Smooth muscle cell (in vitro differentiated cells): ENCODE results near the gene POC1B. TPM values are rescaled to one million over a fixed set of nuclear protein-coding genes. Genes with fewer than 3 reads are reported as not detected.

Experiments used
- DNase-seq: peaks from one replicate; lab custom pipeline; 2025; ENCODE audit not compliant: unreplicated experiment; lab: John Stamatoyannopoulos, UW
- H2AFZ ChIP-seq: fragments of 200-600 bp; sonication (generic); 2 replicates; pipeline ENCODE4 v1.6.0; 2016; ENCODE audit warnings: antibody characterized with exemption, low read depth, mild to moderate bottlenecking
- H3F3A ChIP-seq: fragments of 200-600 bp; sonication (generic); 2 replicates; pipeline ENCODE4 v1.6.0; 2017; ENCODE audit warnings: antibody characterized with exemption, low read depth
- H3K27ac ChIP-seq: fragments of 200-600 bp; sonication (generic); 2 replicates; pipeline ENCODE4 v1.5.1; 2016; ENCODE audit warnings: low read depth, mild to moderate bottlenecking
- H3K27me3 ChIP-seq: fragments of 200-600 bp; sonication (generic); 2 replicates; pipeline ENCODE4 v1.6.1; 2016; ENCODE audit warnings: low read depth, mild to moderate bottlenecking
- H3K36me3 ChIP-seq: fragments of 200-600 bp; sonication (generic); 2 replicates; pipeline ENCODE4 v1.5.1; 2016; ENCODE audit warnings: low read depth
- H3K4me1 ChIP-seq: fragments of 200-600 bp; sonication (generic); 2 replicates; pipeline ENCODE4 v1.5.1; 2016; ENCODE audit warnings: low read depth
- H3K4me2 ChIP-seq: fragments of 200-600 bp; sonication (generic); 2 replicates; pipeline ENCODE4 v1.6.0; 2016; ENCODE audit warnings: mild to moderate bottlenecking
- H3K4me3 ChIP-seq: fragments of 200-600 bp; sonication (generic); 2 replicates; pipeline ENCODE4 v1.5.1; 2016; ENCODE audit warnings: mild to moderate bottlenecking
- H3K79me2 ChIP-seq: fragments of 200-600 bp; sonication (generic); 2 replicates; pipeline ENCODE4 v1.6.0; 2016; ENCODE audit warnings: low read depth, mild to moderate bottlenecking
- H3K9ac ChIP-seq: fragments of 200-600 bp; sonication (generic); 2 replicates; pipeline ENCODE4 v1.6.0; 2016; ENCODE audit warnings: low read depth
- H3K9me3 ChIP-seq: fragments of 200-600 bp; sonication (generic); replicated peaks from 2 replicates; pipeline ENCODE4 v1.5.1; 2016; ENCODE audit warnings: low read depth
- H4K20me1 ChIP-seq: fragments of 200-600 bp; sonication (generic); 2 replicates; pipeline ENCODE4 v1.6.0; 2016; ENCODE audit warnings: low read depth
- WGBS: methylation state at CpG from one replicate; pipeline ENCODE4 v1.1.7; 2016; ENCODE audit warnings: low lambda C conversion rate; 5-methylcytosine and 5-hydroxymethylcytosine counted together
- polyA plus RNA-seq: library from polyadenylated mRNA; unstranded; fragments of >200 nt; fragmentation: Nextera tagmentation; extraction: Ambion mirVana; gene quantifications from 2 replicates; pipeline ENCODE4 v1.2.1, GENCODE V29; 2016
- total RNA-seq: library from RNA; depleted of rRNA; stranded (reverse); fragments of >200 nt; gene quantifications from 2 replicates; pipeline ENCODE4 v1.2.3, GENCODE V29; 2014
- TF ChIP-seq, protein P1 (sequence below): fragments of 200-600 bp; sonication (generic); IDR thresholded peaks from 2 replicates; pipeline ENCODE4 v1.5.1; 2017; ENCODE audit warnings: borderline replicate concordance, mild to moderate bottlenecking, antibody characterized with exemption; ENCODE audit not compliant: insufficient read depth, poor library complexity, severe bottlenecking

The POC1B gene
- total and polyA plus RNA-seq, 2 experiments from 2014 or later, result 9.1 to 13.3 TPM

GRCh38 chr12:89405626-89406345 lies 120.1 kb downstream of the POC1B start:
- H3K9ac ChIP-seq, result no peak overlapping the region
- no peak overlapping the region for H3K4me2 ChIP-seq
- H3K4me3 ChIP-seq, result no peak overlapping the region
- H3K36me3 ChIP-seq, result no peaks in the 10 kb centered on the region
- TF ChIP-seq, protein P1, sequence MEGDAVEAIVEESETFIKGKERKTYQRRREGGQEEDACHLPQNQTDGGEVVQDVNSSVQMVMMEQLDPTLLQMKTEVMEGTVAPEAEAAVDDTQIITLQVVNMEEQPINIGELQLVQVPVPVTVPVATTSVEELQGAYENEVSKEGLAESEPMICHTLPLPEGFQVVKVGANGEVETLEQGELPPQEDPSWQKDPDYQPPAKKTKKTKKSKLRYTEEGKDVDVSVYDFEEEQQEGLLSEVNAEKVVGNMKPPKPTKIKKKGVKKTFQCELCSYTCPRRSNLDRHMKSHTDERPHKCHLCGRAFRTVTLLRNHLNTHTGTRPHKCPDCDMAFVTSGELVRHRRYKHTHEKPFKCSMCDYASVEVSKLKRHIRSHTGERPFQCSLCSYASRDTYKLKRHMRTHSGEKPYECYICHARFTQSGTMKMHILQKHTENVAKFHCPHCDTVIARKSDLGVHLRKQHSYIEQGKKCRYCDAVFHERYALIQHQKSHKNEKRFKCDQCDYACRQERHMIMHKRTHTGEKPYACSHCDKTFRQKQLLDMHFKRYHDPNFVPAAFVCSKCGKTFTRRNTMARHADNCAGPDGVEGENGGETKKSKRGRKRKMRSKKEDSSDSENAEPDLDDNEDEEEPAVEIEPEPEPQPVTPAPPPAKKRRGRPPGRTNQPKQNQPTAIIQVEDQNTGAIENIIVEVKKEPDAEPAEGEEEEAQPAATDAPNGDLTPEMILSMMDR, result no peak
- 96% methylated on average over 4 of the region's 4 CpGs for WGBS
- no peaks in the 10 kb centered on the region for H3F3A ChIP-seq
- no peak overlapping the region for H2AFZ ChIP-seq
- H3K9me3 ChIP-seq, result no peaks in the 10 kb centered on the region
- no peaks in the 10 kb centered on the region for H3K4me1 ChIP-seq
- H3K27me3 ChIP-seq, result no peaks in the 10 kb centered on the region
- H3K27ac ChIP-seq, result no peak overlapping the region
- no peaks in the 10 kb centered on the region for H4K20me1 ChIP-seq
- DNase-seq, result no peak
- H3K79me2 ChIP-seq, result no peaks in the 10 kb centered on the region

GRCh38 chr12:89401433-89402058 lies 124.3 kb downstream of the POC1B start:
- Histone ChIP-seq H3K27ac (no peak overlapping the region), H3K4me3 (no peak overlapping the region), H3K27me3 (no peaks in the 10 kb centered on the region), H3F3A (no peaks in the 10 kb centered on the region), H3K9ac (no peak overlapping the region), H3K36me3 (no peaks in the 10 kb centered on the region), H3K79me2 (no peaks in the 10 kb centered on the region), H3K4me1 (no peaks in the 10 kb centered on the region), H2AFZ (no peak overlapping the region), H3K4me2 (no peak overlapping the region), H3K9me3 (no peaks in the 10 kb centered on the region), H4K20me1 (no peaks in the 10 kb centered on the region)
- WGBS, result 97% methylated on average over 3 of the region's 3 CpGs
- no peak for DNase-seq
- TF ChIP-seq, protein P1, result no peak

GRCh38 chr12:89400415-89400814 lies 125.4 kb downstream of the POC1B start:
- H3K4me1 ChIP-seq, result no peaks in the 10 kb centered on the region
- no peak overlapping the region for H3K9ac ChIP-seq
- no peak for DNase-seq
- TF ChIP-seq, protein P1, result no peak
- no peak overlapping the region for H3K4me3 ChIP-seq
- no peak overlapping the region for H3K27ac ChIP-seq
- no peaks in the 10 kb centered on the region for H3F3A ChIP-seq
- no peaks in the 10 kb centered on the region for H3K79me2 ChIP-seq
- 92% methylated on average over 6 of the region's 6 CpGs for WGBS
- no peaks in the 10 kb centered on the region for H4K20me1 ChIP-seq
- H3K4me2 ChIP-seq, result no peak overlapping the region
- H3K36me3 ChIP-seq, result no peaks in the 10 kb centered on the region
- H2AFZ ChIP-seq, result no peak overlapping the region
- no peaks in the 10 kb centered on the region for H3K9me3 ChIP-seq
- no peaks in the 10 kb centered on the region for H3K27me3 ChIP-seq
